ENCODE results near the gene SLC38A8.

Gene SLC38A8

GRCh38 chr16:83969771-83970429 lies 72.7 kb downstream of the SLC38A8 start:
- no peak for DNase-seq (ENCODE audit: low read depth)

DNA sequence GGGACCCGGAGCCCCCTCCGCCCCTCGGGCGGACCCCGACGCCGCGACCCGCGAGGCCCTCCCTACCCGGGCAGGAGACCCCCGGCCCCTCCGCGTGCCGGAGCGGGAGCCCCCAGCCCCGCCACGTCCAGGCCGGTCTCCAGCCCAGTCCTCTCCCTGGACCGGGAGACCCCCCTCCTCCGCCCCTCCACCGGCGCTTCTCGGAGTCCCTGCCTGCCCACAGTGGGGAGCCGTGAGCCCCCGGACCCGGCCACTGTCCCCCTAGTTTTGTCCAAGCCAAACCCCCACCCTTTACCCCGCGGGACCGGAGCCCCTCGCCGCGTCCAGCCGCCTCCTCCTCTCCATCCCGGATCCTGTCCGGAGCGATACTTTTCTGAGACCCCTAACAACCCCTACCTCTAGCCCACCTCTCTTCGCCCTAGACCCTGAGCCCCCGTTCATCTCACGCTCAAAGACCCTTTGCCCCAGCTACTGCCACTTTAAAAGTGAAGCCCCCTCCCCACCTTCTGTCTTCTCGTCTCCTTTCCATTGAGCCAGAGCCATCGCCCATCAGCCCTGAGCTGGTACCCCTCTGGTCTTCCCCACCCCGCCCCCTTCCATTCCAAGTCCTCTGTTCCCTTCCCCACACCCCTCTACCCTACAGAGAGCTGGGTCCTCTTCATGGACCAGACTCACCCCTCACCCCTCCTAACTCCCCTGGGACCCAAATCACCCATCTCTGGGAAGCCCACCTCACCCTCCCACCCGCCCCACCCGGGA lies 73.5 kb downstream of the SLC38A8 start:
- DNase-seq (ENCODE audit: low read depth): no peak

GRCh38 chr16:83968306-83968851 lies 74.2 kb downstream of the SLC38A8 start:
- DNase-seq (ENCODE audit: low read depth): no peak

- no peak for DNase-seq (ENCODE audit: low read depth)
Observed at GRCh38 chr16:83967838-83968305, 74.7 kb downstream of the SLC38A8 start, which contains the start of gene NECAB2. Gene NECAB2 (plus strand): TSS chr16:83968244. CDS start chr16:83968649, 405 bp downstream.

GRCh38 chr16:83967091-83967490 lies 75.5 kb downstream of the SLC38A8 start:
- DNase-seq (ENCODE audit: low read depth): no peak

DNA sequence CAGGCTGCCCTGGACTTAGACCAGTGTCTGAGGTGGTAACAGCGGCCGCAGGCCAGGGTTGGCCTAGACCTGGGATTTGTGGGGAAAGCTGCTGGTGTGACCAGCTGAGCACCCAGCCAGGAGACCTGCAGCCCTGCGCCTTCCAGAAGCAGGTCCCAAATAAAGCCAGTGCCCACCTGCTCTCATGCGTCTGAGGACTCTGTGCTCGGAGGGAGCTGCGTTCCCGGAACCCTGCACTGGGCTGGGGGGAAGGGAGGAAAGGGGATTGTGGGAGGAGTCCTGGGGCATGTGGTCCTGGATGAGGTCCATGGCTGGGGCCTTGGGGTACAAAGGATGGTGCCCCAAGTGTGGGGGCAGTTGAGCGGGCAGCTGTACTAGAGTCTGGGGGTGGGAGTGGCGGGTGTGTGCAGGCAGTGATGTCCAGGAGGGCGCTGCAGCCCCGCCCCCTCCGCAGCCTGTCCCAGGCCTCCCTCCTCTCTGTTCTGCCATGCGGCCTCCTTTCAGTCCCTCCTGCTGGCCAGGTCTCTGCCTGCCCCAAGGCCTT lies 76.4 kb downstream of the SLC38A8 start:
- no peak for DNase-seq (ENCODE audit: low read depth)

DNA sequence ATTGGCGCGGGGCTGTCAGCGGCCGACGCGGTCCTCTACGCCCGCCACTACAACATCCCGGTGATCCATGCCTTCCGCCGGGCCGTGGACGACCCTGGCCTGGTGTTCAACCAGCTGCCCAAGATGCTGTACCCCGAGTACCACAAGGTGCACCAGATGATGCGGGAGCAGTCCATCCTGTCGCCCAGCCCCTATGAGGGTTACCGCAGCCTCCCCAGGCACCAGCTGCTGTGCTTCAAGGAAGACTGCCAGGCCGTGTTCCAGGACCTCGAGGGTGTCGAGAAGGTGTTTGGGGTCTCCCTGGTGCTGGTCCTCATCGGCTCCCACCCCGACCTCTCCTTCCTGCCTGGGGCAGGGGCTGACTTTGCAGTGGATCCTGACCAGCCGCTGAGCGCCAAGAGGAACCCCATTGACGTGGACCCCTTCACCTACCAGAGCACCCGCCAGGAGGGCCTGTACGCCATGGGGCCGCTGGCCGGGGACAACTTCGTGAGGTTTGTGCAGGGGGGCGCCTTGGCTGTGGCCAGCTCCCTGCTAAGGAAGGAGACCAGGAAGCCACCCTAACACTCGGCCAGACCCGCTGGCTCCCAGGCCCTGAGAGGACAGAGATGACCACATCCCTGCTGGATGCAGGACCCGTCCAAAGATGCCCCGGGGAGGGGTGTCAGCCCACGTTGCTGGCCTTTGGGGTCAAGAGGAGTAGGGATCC lies 77.0 kb downstream of the SLC38A8 start:
- DNase-seq (ENCODE audit: low read depth): no peak

DNA sequence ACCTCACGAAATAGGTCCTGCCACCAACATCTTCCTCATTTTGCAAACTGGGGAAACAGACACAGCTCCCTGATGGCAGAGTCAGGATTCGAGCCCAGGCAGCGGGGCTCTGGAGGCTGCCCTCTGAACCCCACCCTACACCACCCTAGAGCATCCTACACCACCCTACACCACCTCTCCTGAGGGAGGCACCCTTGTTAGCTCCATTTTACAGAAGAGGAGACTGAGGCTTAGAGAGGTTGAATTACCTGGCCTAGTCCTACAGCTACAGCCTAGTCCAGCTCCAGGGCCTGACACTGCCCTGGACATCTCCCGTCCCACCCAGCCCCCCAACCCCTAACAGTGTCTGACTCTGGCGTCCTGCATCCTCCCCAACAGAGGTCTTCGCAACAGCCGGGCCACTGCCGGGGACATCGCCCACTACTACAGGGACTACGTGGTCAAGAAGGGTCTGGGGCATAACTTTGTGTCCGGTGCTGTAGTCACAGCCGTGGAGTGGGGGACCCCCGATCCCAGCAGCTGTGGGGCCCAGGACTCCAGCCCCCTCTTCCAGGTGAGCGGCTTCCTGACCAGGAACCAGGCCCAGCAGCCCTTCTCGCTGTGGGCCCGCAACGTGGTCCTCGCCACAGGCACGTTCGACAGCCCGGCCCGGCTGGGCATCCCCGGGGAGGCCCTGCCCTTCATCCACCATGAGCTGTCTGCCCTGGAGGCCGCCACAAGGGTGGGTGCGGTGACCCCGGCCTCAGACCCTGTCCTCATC lies 77.7 kb downstream of the SLC38A8 start:
- DNase-seq (ENCODE audit: low read depth): no peak

DNA sequence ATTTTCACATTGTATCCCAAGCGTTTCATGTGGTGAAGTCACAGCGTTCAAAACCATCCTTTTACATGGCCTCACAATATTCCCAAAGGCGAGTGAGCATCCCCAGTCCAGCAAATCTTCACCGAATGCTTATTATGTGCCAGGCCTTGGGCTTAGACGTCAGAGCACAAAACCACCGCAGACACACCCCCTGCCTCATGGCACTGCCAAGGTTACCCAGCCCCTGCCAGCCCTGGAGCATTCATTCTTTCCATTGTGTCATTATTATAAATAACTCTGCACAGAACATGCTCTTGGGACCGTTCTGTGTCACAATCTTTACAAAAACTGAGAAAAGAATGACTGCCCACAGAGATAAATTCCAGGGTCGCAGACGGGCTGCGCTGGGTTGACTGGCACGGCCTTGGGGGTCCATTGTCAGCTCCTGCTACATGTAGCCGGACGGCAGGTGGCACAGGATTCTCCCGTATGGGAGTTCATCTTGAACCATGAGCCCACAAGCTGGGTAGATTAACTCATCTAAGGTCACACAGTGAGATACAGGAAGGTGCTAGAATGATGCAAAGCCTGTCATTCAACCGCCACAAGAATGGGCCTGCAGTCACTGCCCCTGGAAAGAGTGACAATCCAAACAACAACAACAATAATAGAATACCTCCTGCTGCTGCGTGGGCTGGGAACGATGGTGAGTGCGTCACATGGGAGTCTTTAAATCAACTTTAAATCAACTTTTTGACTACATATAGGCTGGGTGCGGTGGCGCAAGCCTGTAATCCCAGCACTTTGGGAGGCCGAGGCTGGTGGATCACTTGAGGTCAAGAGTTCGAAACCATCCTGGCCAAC lies 79.1 kb downstream of the SLC38A8 start:
- DNase-seq (ENCODE audit: low read depth): no peak

GRCh38 chr16:83961591-83961990 lies 81.0 kb downstream of the SLC38A8 start:
- no peak for DNase-seq (ENCODE audit: low read depth)

GRCh38 chr16:83960521-83961249 lies 81.9 kb downstream of the SLC38A8 start:
- DNase-seq (ENCODE audit: low read depth): no peak

Data from CMK (cell line).